ENCODE results near the gene TRABD2B. TPM values are rescaled to one million over a fixed set of nuclear protein-coding genes. Genes with fewer than 3 reads are reported as not detected.

The TRABD2B gene
- total and polyA plus RNA-seq, 2 experiments from 2014 or later: 1.6 to 2.0 TPM

- TF ChIP-seq CREB1 (CRISPR knock-in tag; IDR thresholded peaks at IDR 0.05; ENCODE audit: low read depth): no peak
Measured at GRCh38 chr1:47717341-47717740, 279.8 kb downstream of the TRABD2B start (continued).

GRCh38 chr1:47713975-47714767, 283.0 kb downstream of the TRABD2B start:
- Histone ChIP-seq H3K27ac (ENCODE audit: low read depth) (no peak overlapping the region), H3K4me2 (no peak overlapping the region), H3K9me2 (ENCODE audit: insufficient read depth) (no peaks in the 10 kb centered on the region), H4K20me1 (replicated peaks; ENCODE audit: insufficient read depth) (no peaks in the 10 kb centered on the region), H3F3A (replicated peaks; ENCODE audit: low read depth) (no peaks in the 10 kb centered on the region), H3K79me2 (replicated peaks; ENCODE audit: insufficient read depth) (no peaks in the 10 kb centered on the region), H3K4me3 (no peak overlapping the region), H3K36me3 (ENCODE audit: insufficient read depth) (no peaks in the 10 kb centered on the region), H2AFZ (no peak overlapping the region), H3K27me3 (ENCODE audit: insufficient read depth) (peaks cover 68% of the 10 kb centered on the region), H3K4me1 (ENCODE audit: insufficient read depth) (peaks cover 20% of the 10 kb centered on the region)
- no peaks in the 10 kb centered on the region for H3K36me3 Mint-ChIP-seq (ENCODE audit: low read depth)
- no peak overlapping the region for H3K27ac Mint-ChIP-seq
- peaks cover 27% of the 10 kb centered on the region for H3K4me1 Mint-ChIP-seq
- no peaks in the 10 kb centered on the region; the same call in 2 of the 3 replicates for H3K9me3 Mint-ChIP-seq
- H3K4me3 Mint-ChIP-seq: no peak overlapping the region
- ATAC-seq (no peak), DNase-seq (ENCODE audit: low spot score) (no peak)
- H3K27me3 Mint-ChIP-seq (ENCODE audit: insufficient read depth, low read depth, poor library complexity): peaks cover 69% of the 10 kb centered on the region
- TF ChIP-seq NANOG (IDR thresholded peaks at IDR 0.05; ENCODE audit: borderline replicate concordance) (no peak), REST (IDR thresholded peaks at IDR 0.05; ENCODE audit: unreplicated experiment) (no peak), POLR2AphosphoS5 (IDR thresholded peaks at IDR 0.05; ENCODE audit: low read depth) (no peak), CTCF (conservative IDR thresholded peaks at IDR 0.05; ENCODE audit: low read depth in 2 of 2) (no peak), ZNF114 (CRISPR knock-in tag; IDR thresholded peaks at IDR 0.05) (no peak), JUNB (IDR thresholded peaks at IDR 0.05; ENCODE audit: unreplicated experiment) (no peak), STAT1 (IDR thresholded peaks at IDR 0.05; ENCODE audit: unreplicated experiment) (no peak), EZH2phosphoT487 (IDR thresholded peaks at IDR 0.05; ENCODE audit: unreplicated experiment) (no peak), ZNF331 (CRISPR knock-in tag; IDR thresholded peaks at IDR 0.05; ENCODE audit: low read depth) (no peak), ZNF462 (CRISPR knock-in tag; IDR thresholded peaks at IDR 0.05) (no peak), CREB1 (CRISPR knock-in tag; IDR thresholded peaks at IDR 0.05; ENCODE audit: low read depth) (no peak), ETS1 (IDR thresholded peaks at IDR 0.05) (no peak)
